SU-DHL-6 (cell line): ENCODE measurements around the gene MARF1.

ENCODE experiments used
- H2AFZ ChIP-seq: fragments of 200-600 bp; sonication (generic); 2 replicates; pipeline ENCODE4 v1.6.1; 2014; ENCODE audit warnings: low read depth, mild to moderate bottlenecking, moderate library complexity, mixed read lengths, antibody characterized with exemption, low read length; ENCODE audit not compliant: severe bottlenecking
- H3F3A ChIP-seq: fragments of 200-600 bp; shearing (Covaris generic); 2 replicates; pipeline ENCODE4 v1.6.0; 2016; ENCODE audit warnings: antibody characterized with exemption, mild to moderate bottlenecking; ENCODE audit not compliant: insufficient read depth
- H3K27ac ChIP-seq: fragments of 200-600 bp; sonication (generic); 2 replicates; pipeline ENCODE4 v1.5.1; 2016; ENCODE audit warnings: low read depth, mild to moderate bottlenecking, low read length, moderate library complexity, mixed read lengths
- H3K27me3 ChIP-seq: fragments of 200-600 bp; sonication (generic), shearing (Covaris generic); 2 replicates; pipeline ENCODE4 v1.6.0; 2014; ENCODE audit warnings: mild to moderate bottlenecking, low read length
- H3K36me3 ChIP-seq: fragments of 200-600 bp; sonication (generic); 2 replicates; pipeline ENCODE4 v1.6.1; 2014; ENCODE audit warnings: mild to moderate bottlenecking, low read length, mixed read lengths
- H3K4me2 ChIP-seq: fragments of 300-600, 200-600 bp; shearing (Covaris generic), sonication (generic); 2 replicates; pipeline ENCODE4 v1.6.0; 2014; ENCODE audit warnings: low read length, low read depth, mild to moderate bottlenecking; ENCODE audit not compliant: poor library complexity, severe bottlenecking
- H3K4me3 ChIP-seq: fragments of 200-600 bp; sonication (generic); 2 replicates; pipeline ENCODE4 v1.5.1; 2014; ENCODE audit warnings: antibody characterized with exemption, low read length, mild to moderate bottlenecking, mixed read lengths; ENCODE audit not compliant: insufficient read depth, poor library complexity, severe bottlenecking
- H3K79me2 ChIP-seq: fragments of 200-600 bp; sonication (generic); 2 replicates; pipeline ENCODE4 v1.6.1; 2014; ENCODE audit warnings: mild to moderate bottlenecking, low read length, moderate library complexity; ENCODE audit not compliant: insufficient read depth
- H3K9ac ChIP-seq: fragments of 200-600 bp; sonication (generic); 2 replicates; pipeline ENCODE4 v1.7.0; 2014; ENCODE audit warnings: mild to moderate bottlenecking, low read length
- H3K9me2 ChIP-seq: fragments of 200-600 bp; sonication (generic); replicated peaks from 2 replicates; pipeline ENCODE4 v1.6.1; 2014; ENCODE audit warnings: low read length; ENCODE audit not compliant: insufficient read depth
- H3K9me3 ChIP-seq: fragments of 200-600 bp; sonication (generic); 2 replicates; pipeline ENCODE4 v1.6.1; 2014; ENCODE audit warnings: low read length, mixed read lengths; ENCODE audit not compliant: insufficient read depth
- H4K20me1 ChIP-seq: fragments of 200-600 bp; sonication (generic); 2 replicates; pipeline ENCODE4 v1.6.1; 2014; ENCODE audit warnings: low read depth, mild to moderate bottlenecking, antibody characterized with exemption, low read length, moderate library complexity, mixed read lengths
- EZH2phosphoT487 ChIP-seq: fragments of 200-600 bp; sonication (generic), shearing (Covaris generic); conservative IDR thresholded peaks from 2 replicates; pipeline ENCODE4 v1.6.1; 2018; ENCODE audit warnings: mild to moderate bottlenecking, antibody characterized with exemption, low read length, moderate library complexity, mixed read lengths
- TF ChIP-seq, protein P1 (sequence below): fragments of 200-600 bp; sonication (generic); IDR thresholded peaks from one replicate; pipeline ENCODE4 v1.5.1; 2017; ENCODE audit warnings: antibody characterized with exemption, mild to moderate bottlenecking, low read length, moderate library complexity; ENCODE audit not compliant: insufficient read depth, poor library complexity, severe bottlenecking

Gene MARF1

DNA sequence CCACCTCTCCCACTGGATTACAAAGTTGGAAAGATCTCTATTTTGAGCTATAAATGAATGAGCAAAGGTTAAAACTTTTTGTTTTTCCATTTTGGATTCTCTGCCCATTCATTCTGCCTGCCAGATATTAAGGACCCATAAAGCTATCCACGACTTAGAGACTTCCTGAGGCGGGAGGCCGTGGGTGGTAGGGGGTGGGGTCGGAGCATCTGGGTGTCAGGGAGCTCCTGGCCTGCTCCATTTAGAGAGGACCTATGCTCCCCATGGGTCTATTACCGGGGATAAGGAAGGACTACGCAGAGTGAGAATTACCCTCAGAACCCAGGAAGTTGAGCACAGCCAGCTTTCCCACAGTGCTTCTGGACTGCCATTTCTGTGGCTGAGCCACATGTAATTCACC lies 45.8 kb downstream of the MARF1 start:
- Histone ChIP-seq H3K79me2 (no peaks in the 10 kb centered on the region), H3K27me3 (no peaks in the 10 kb centered on the region), H3K36me3 (peaks cover 13% of the 10 kb centered on the region; the same call in 1 of the 2 replicates), H2AFZ (no peak overlapping the region), H4K20me1 (no peaks in the 10 kb centered on the region), H3K27ac (no peak overlapping the region), H3K9me2 (no peaks in the 10 kb centered on the region), H3K9me3 (no peaks in the 10 kb centered on the region), H3K4me3 (no peak overlapping the region), H3K9ac (no peak overlapping the region), H3F3A (0 out of 2 replicates have a peak, but pooled peaks cover 4% of the 10 kb centered on the region), H3K4me2 (no peak overlapping the region)
- no peak for TF ChIP-seq EZH2phosphoT487

DNA sequence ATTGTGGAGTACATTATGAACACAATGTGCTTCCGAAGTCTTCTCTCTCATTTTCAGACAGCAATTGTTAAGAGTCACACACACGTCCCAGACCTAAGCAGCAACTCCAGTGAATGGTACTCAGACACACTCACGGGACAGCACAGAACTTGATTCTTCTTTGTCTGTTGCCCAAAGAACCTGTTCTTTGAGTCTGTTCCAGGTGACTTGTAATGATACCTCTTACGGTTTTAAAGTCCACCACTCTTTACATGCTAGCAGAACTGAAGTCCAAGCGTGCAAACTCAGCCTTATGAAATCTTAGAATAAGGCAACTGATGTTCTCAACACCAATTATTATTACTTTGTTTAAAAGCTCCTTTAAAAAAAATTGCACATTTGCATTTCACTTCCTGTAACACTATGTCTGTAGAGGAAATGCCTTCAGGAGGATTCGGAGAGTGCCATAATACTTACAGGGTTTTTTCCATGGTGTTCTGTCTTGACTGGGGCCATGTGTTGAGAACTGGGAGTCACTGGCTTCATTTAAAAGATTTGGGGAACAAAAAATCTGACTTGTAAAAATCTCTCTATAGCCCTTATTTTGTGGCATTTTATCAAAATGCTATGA lies 48.1 kb downstream of the MARF1 start:
- Histone ChIP-seq H3K9me2 (no peaks in the 10 kb centered on the region), H4K20me1 (no peaks in the 10 kb centered on the region), H3F3A (0 out of 2 replicates have a peak, but pooled peaks cover 4% of the 10 kb centered on the region), H3K36me3 (peaks cover 6% of the 10 kb centered on the region; the same call in 1 of the 2 replicates), H3K79me2 (no peaks in the 10 kb centered on the region), H3K27me3 (no peaks in the 10 kb centered on the region), H3K9ac (no peak overlapping the region), H3K9me3 (no peaks in the 10 kb centered on the region), H3K4me3 (no peak overlapping the region), H3K27ac (no peak overlapping the region), H2AFZ (no peak overlapping the region), H3K4me2 (no peak overlapping the region)
- no peak for TF ChIP-seq EZH2phosphoT487
- TF ChIP-seq, protein P1, sequence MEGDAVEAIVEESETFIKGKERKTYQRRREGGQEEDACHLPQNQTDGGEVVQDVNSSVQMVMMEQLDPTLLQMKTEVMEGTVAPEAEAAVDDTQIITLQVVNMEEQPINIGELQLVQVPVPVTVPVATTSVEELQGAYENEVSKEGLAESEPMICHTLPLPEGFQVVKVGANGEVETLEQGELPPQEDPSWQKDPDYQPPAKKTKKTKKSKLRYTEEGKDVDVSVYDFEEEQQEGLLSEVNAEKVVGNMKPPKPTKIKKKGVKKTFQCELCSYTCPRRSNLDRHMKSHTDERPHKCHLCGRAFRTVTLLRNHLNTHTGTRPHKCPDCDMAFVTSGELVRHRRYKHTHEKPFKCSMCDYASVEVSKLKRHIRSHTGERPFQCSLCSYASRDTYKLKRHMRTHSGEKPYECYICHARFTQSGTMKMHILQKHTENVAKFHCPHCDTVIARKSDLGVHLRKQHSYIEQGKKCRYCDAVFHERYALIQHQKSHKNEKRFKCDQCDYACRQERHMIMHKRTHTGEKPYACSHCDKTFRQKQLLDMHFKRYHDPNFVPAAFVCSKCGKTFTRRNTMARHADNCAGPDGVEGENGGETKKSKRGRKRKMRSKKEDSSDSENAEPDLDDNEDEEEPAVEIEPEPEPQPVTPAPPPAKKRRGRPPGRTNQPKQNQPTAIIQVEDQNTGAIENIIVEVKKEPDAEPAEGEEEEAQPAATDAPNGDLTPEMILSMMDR = no peak

DNA sequence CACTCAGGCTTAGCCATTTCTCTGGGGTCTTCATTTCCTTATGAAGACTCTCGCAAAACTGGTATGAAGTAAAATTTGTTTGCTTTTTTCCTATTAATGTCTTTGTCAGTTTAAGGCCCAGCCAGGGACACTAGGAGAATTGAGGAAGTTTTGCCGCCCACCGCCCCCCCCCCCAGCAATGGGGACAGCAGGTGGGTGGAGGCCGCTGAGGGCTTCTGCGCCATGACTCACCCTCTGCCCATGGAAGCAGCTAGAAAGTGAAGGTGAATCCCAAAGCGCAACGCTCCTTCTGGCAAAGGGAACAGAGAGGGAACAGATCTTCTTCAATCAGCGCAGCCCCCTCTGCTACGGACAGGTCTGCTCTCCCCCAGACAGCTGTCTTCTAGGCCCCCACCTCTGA lies 49.7 kb downstream of the MARF1 start:
- Histone ChIP-seq H3K27ac (no peak overlapping the region), H2AFZ (no peak overlapping the region), H3K27me3 (no peaks in the 10 kb centered on the region), H3K36me3 (peaks cover 6% of the 10 kb centered on the region; the same call in 1 of the 2 replicates), H3K9me2 (no peaks in the 10 kb centered on the region), H3F3A (0 out of 2 replicates have a peak, but pooled peaks cover 4% of the 10 kb centered on the region), H3K79me2 (no peaks in the 10 kb centered on the region), H3K9ac (no peak overlapping the region), H4K20me1 (no peaks in the 10 kb centered on the region), H3K9me3 (no peaks in the 10 kb centered on the region), H3K4me2 (no peak overlapping the region), H3K4me3 (no peak overlapping the region)
- TF ChIP-seq EZH2phosphoT487 = no peak
- TF ChIP-seq, protein P1 = no peak

DNA sequence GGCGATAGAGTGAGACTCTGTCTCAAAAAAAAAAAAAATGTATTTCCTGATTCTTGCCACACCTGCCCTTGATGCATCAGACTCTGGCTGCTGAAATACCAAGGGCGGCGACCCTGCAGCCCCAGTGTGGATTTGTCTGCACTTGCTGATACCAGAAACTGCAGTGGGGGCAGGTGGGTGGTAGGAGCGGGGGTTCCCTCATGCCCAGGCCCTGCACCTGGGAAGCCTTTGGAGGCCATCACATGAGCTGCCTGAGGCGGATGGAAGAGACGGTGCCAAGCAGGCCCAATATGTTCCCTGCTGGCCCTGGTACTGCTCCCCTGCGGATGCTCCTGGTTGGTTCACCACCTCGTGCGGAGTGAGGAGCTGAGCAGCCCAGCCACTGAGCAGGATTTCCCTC lies 50.6 kb downstream of the MARF1 start:
- Histone ChIP-seq H3K36me3 (peaks cover 6% of the 10 kb centered on the region; the same call in 1 of the 2 replicates), H3K79me2 (no peaks in the 10 kb centered on the region), H3K4me2 (no peak overlapping the region), H3K4me3 (no peak overlapping the region), H3K9me2 (no peaks in the 10 kb centered on the region), H3K9ac (no peak overlapping the region), H3K27me3 (no peaks in the 10 kb centered on the region), H2AFZ (no peak overlapping the region), H3K27ac (no peak overlapping the region), H4K20me1 (no peaks in the 10 kb centered on the region), H3K9me3 (no peaks in the 10 kb centered on the region), H3F3A (0 out of 2 replicates have a peak, but pooled peaks cover 4% of the 10 kb centered on the region)
- no peak for TF ChIP-seq EZH2phosphoT487
- TF ChIP-seq, protein P1 = no peak
